Spleen (tissue), 7 donors: ENCODE measurements around the gene ZNF691.

ENCODE experiments used
- CTCF ChIP-seq, 11 experiments: fragments of 200-600 bp in 7 of 11; fragments of 450-650 bp in 4 of 11; sonication (generic) in 4 of 11; IDR thresholded peaks in 8 of 11; conservative IDR thresholded peaks in 3 of 11; 1 replicate in 7 of 11; 2 replicates in 4 of 11; pipeline versions ENCODE4 v1.4.0 to v1.8.0; 2016 to 2021; ENCODE audit warnings: antibody characterized with exemption in 11 of 11, inconsistent platforms in 4 of 11, mild to moderate bottlenecking in 1 of 11
- POLR2A ChIP-seq, 3 donors: fragments of 450-650 bp; IDR thresholded peaks; one replicate each; pipeline ENCODE4 v1.5.1; 2017; ENCODE audit warnings: antibody characterized with exemption in 3 of 3, mild to moderate bottlenecking in 1 of 3
- POLR2AphosphoS5 ChIP-seq, 3 donors: sonication (generic); formaldehyde crosslinking; IDR thresholded peaks; one replicate each; pipeline ENCODE4 v1.5.1; 2017; ENCODE audit warnings: antibody characterized with exemption in 3 of 3
- donor health status: DM: no; HTN: no; CAD: no; lungs with moderate emphysema.
- donor health status: DM: no; HTN: no; CAD: no.
- donor health status: DM: no; HTN: no; CAD: no.

GRCh38 chr1:42848823-42849537, 2.6 kb downstream of the ZNF691 start:
- no peak for TF ChIP-seq POLR2AphosphoS5 (IDR thresholded peaks at IDR 0.05)
- TF ChIP-seq CTCF (IDR thresholded peaks at IDR 0.05 in 8 of 11, conservative IDR thresholded peaks at IDR 0.05 in 3 of 11): no peak
- no peak for TF ChIP-seq POLR2A (IDR thresholded peaks at IDR 0.05)
